AG20443 (cell line): ENCODE data around the gene AAK1.

Experiments used
- DNase-seq: peaks from one replicate; pipeline ENCODE4 v3.0.0; 2012; ENCODE audit warnings: low spot score, mixed read lengths

The AAK1 gene

DNA sequence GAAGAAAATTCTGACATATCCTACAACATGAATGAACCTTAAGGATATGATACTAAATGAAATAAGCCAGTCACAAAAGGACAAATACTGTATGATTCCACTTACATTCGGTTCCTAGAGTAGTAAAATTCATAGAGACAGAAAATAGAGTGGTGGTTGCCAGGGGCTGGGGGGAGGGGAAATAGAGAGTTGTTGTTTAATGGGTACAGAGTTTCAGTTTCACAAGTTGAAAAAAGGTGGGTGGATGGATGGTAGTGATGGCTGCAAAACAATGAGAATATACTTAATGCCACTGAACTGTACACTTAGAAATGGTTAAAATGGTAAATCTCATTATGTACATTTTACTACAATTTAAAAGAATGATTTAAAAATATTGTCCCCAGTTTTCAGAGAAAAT, 153.1 kb downstream of the AAK1 start:
- DNase-seq, result no peak

DNA sequence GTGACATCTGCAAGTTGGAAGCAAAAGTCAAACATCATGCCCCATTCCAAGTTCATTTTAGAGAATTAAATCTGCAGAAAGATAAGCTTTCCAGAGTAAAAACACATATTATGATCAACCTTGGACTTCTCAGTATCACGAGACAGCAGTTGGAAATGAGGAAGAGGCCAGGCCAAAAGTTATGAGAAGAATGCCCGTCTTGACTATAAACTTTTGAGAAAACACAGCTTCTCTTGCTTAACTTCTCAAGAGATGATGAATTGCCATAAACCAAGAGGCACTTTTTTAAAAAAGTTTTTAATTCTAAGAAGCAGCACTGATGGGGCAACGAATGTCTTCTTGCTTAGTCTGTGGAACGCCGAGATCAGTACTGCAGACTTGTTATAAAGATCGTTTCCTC, 153.7 kb downstream of the AAK1 start:
- no peak for DNase-seq

DNA sequence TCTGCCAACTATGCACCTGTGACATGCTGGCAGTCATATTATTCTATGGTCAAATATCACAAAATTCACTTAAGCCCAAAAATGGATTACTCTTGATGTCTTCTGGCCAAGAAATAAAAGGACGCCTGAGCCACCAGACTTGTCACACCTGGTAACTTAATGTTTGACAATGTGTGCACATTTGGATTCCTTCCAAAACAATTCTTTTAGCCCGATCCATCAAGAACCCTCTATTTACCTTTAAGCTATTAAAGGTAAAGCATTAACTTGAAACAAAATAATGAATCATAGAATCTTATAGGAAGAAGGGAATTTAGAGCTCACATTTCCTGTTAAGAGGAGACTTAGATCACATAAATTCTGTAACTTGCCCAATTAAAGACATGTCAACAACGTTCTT, 159.8 kb downstream of the AAK1 start:
- no peak for DNase-seq

- no peak for DNase-seq
Measured at GRCh38 chr2:69483024-69483423, 160.5 kb downstream of the AAK1 start.

GRCh38 chr2:69482471-69482870, 161.1 kb downstream of the AAK1 start:
- DNase-seq, result no peak

GRCh38 chr2:69481421-69481820, 162.1 kb downstream of the AAK1 start:
- DNase-seq, result no peak

GRCh38 chr2:69477627-69478026, 165.9 kb downstream of the AAK1 start:
- DNase-seq, result no peak

DNA sequence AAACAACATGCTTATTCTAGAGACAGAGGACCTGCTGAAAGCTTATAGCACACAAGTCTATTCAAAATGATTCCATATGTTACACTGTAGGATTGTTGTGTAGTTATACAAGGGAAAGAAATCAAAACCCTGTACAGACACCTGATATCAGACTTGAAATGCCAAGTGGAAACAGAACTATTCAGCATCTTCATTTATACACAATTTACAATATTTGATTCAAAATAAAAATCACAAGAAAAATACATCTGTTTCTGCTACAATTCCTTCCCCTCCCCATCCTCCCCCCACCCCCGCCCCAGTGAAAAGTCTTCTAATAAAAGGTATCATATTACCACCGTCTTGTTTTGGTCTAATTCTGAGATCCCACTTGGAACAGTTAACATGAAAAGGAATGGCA, 168.9 kb downstream of the AAK1 start:
- no peak for DNase-seq

GRCh38 chr2:69471793-69472192, 171.7 kb downstream of the AAK1 start:
- DNase-seq, result no peak

DNA sequence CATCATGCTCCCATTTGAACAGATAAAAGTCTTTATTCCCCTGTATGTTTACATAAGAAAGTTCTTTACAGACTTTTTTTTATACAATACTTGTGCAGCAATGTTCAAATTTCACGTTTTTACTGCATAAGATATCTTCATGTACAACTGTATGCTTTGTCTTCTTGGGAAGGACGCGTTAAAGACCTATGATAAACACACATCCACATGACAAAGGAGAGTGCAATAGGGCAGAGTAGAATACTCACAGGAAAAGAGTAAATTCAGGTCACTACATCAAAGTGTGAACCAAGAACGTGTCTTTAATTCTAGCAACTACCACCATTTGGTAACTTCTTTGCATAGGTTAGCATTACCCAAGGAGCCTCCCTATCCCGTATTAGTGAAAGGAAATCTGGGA, 172.6 kb downstream of the AAK1 start:
- DNase-seq, result no peak

DNA sequence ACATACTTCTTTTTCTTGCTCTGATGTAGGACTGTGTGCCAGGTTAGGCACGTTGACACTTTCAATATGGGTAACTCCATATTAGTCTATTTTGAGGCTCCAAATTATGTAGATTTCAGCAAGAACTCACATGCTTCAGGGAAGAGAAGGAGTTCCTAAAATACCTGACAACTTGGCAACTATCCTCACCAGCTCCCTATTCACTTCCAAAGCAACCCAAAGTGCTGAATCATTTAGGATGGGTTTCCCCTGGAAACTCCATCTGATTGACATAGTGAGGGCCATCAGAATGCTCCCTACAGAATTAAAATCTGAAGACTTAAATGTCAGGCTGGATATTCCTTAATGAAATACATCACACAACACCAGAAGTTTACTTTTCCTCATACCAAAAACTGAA, 173.8 kb downstream of the AAK1 start:
- DNase-seq, result no peak

DNA sequence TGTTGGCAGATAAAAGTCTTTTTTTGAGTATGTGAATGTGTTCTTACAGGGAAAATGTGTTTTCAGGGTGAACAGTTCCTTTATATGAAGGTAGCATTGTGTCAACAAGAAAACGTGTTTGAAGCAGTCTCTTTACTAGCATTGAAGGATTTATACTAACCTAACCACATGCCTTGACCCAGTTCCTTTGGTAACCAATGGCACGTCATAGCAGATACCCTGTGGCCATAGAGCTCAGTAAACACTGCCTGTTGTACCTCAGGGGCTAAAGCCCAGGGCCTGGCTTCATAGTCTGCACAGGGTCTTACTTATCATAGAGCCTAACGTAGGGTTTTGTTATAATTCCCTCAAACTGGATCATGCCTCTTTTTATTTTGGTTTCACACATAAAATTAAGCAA, 174.2 kb downstream of the AAK1 start:
- no peak for DNase-seq

- DNase-seq, result no peak
Measured at GRCh38 chr2:69466728-69467127, 176.8 kb downstream of the AAK1 start.

DNA sequence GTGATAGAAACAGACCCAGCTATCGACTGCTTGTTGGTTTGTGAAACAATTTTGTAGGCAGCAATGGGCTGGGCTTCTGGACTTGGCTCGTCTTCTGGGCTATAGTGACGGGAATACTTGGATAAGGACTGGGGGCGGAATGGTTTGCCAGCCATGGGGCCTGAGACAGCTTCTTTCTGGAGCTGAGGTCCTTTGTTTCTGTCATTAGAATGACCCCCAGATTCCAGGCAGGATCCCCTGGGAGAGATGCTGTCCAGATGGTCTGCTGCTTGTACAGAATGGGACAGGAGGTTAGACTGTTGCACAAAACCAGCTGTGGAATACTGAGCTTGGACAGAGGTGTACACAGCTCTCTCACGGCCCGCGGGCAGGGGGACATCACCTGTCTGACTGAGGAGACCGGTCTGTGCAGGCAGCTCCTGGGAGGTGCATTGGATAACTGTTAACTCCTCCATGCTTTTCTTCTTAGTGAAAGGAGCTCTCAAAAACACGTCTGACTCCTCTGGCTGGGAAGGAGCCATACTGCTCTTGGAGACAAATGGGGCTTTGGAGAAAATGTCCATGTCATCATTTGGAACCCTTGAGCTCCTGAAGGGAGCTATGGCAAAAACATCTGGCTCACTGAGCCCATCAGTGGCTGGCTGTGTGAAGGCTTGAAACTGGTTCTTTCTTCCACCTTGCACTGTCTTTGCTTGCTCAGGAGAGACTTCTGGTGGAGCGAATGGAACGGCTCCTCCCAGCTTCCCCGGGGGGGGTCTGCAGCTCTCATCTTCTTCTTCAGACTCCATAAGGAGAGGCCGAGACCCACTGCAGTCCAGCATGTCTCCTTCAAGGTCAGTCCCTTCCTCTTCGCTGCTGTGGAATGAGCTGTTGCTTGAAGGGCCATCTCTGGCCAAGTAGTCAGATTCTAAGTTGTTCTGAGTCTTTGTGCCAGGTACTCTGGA, 177.8 kb downstream of the AAK1 start:
- DNase-seq, result no peak

DNA sequence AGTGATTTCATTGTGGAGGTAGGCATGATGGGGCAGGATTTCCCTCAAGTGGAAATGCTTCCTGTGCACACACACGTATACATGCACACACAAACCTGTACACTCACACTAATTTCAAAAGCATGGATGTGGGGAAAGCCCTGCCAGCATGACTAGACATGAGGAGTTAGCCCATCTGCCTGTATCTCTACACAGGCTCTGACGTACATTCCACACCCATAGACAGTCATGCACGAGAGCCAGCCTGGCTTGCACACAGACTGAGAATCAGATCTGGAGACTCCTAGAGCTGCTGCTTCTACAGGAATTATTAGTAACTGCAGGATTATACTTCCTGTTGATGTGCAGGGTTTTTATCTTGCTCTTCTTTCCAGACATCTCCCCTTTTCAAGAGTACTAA, 179.0 kb downstream of the AAK1 start:
- peak; percentile 86 for DNase-seq

DNA sequence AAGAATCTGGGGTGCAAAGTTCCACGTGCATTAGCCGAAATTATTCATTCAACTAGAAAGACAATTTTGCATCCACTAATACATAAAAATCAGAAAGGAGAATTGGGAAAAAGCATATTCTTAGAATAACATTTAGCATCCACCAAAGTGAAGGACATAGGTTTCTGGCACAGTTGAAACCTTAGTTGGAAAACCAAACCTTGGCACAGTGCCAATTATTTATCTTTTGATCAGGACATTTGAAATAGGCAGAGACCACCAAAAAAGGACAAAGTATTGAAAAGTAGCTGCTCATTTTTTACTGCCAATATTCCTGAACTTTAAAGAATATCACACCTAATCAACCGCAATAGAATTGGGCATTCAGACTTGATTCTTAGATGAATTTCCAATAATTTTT, 180.8 kb downstream of the AAK1 start:
- no peak for DNase-seq

DNA sequence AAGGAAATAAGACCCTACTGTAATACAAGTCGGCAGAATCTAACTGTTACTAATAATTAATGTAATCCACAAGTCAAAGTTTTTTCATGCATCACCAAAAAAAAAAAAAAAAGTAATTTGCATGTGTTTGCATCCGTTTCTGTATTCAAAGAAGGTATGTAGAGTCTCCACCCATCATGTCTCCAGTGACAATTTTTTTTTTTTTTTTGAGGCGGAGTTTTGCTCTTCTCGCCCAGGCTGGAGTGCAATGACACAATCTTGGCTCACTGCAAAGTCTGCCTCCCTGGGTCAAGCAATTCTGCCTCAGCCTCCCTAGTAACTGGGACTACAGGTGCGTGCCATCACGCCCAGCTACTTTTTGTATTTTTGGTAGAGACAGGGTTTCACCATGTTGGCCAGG, 182.1 kb downstream of the AAK1 start:
- no peak for DNase-seq

GRCh38 chr2:69459936-69460335, 183.6 kb downstream of the AAK1 start:
- DNase-seq, result no peak

- DNase-seq, result no peak
Measured at GRCh38 chr2:69456950-69457445, 186.5 kb downstream of the AAK1 start.

- no peak for DNase-seq
Measured at GRCh38 chr2:69456154-69456553, 187.4 kb downstream of the AAK1 start.

GRCh38 chr2:69454976-69455375, 188.6 kb downstream of the AAK1 start:
- DNase-seq, result no peak

GRCh38 chr2:69453475-69454129, 189.9 kb downstream of the AAK1 start:
- DNase-seq, result no peak

DNA sequence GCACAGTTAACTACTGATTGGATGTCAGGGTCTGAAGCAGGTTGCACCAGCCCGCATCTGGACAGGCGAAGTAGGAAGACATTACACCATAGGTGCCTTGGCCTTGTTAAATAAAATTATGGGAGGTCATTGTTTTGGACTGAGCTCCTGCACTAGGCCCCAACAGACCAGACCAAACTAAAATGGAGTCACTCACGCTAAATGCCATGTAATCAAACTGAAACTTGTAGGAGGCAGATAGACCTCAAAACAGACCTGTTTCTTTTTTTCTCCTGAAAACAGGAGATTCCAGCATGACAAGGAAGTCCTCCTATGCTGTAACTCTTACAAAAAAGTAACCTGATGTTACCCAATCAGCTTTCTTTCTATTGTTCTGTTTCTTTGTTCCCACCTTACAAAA, 190.9 kb downstream of the AAK1 start:
- DNase-seq, result no peak
